ENCODE data around the gene TCF12.

TCF12 gene

GRCh38 chr15:57218826-57219576 is 300.6 kb downstream of the TCF12 start:
- DNase-seq (ENCODE audit: low spot score), result peak; percentile 23

- DNase-seq (ENCODE audit: low spot score), result no peak
Measured at GRCh38 chr15:57220205-57220604, 301.8 kb downstream of the TCF12 start.

GRCh38 chr15:57221134-57221533 is 302.7 kb downstream of the TCF12 start:
- no peak for DNase-seq (ENCODE audit: low spot score)

GRCh38 chr15:57223345-57223744 is 304.9 kb downstream of the TCF12 start:
- DNase-seq (ENCODE audit: low spot score), result no peak

DNA sequence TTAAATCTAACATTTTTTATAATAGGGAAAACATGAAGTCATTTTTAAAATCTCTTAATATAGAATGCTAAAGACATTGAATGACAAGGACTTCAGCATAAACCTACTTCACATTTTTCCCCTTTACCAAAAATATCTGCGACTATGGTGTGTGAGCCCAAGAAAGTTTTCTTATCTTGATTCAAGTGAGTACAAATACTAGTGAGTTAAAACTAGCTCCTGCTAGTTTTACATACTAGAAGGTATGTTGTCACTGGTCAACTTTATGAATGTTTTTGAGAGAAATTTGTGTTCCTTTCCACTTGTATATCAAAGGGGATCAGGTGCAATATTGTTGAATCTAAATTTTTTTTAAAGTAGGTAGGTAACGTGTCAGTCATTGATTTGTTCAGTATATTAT is 305.4 kb downstream of the TCF12 start:
- no peak for DNase-seq (ENCODE audit: low spot score)

DNA sequence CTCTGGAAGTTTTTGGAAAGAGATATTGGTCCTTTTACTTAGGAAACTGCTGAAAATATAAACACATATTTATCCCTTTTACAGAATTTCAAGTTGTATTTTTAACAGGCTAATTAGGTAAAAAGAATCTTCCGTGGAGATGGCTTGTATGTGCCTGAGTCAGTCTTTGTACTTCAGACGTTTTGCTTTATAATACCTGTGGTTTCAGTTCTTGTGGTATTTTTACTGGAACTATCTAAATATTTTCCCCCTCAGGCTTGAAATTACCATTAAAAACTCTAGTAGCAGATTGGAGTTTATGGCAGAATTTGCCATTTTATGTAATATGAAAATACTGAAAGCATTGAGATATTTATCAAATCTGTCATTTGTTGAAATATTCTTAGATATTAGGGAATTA is 306.2 kb downstream of the TCF12 start:
- DNase-seq (ENCODE audit: low spot score), result peak; percentile 2

DNA sequence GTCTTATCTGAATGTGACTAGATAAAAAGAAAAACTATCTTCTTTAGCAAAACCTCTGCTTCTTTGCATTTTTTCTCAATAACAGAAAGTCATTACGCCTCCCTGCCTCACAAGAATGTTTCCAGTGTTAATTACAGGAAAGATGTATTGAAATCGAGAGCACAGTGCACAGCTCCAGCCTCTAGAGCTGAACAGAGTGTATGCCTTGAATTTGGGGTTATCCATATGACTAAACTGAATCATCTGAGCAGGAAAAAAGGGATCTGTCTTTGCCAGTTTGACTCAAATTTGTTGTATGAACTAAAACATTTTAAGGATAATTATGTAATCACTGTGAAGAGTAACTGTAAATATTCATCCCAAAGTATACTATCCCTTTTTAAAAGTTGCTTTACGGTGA is 308.7 kb downstream of the TCF12 start:
- DNase-seq (ENCODE audit: low spot score), result no peak

DNA sequence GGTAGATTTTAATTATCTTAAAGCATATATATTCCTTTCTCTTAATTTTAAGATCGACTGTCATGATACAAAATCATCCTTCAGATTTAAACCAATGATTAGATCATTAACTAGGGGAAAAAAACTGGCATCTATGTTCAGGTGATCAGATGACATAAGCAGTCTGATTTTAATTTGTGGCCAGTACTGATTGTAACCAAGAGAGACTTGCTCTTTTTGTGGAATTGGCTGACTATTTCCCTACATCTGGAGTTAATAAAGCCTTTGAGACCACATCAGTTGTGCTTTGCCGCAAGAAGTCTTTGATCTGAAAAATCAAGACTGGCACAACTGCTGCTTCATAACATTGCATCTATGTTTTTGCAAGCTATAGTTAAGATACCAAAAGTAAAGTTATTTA is 309.5 kb downstream of the TCF12 start:
- DNase-seq (ENCODE audit: low spot score), result peak; percentile 29

GRCh38 chr15:57228395-57228794 is 310.0 kb downstream of the TCF12 start:
- no peak for DNase-seq (ENCODE audit: low spot score)

- no peak for DNase-seq (ENCODE audit: low spot score)
Measured at GRCh38 chr15:57229051-57229450, 310.6 kb downstream of the TCF12 start.

- no peak for DNase-seq (ENCODE audit: low spot score)
Measured at GRCh38 chr15:57231559-57231958, 313.1 kb downstream of the TCF12 start.

DNA sequence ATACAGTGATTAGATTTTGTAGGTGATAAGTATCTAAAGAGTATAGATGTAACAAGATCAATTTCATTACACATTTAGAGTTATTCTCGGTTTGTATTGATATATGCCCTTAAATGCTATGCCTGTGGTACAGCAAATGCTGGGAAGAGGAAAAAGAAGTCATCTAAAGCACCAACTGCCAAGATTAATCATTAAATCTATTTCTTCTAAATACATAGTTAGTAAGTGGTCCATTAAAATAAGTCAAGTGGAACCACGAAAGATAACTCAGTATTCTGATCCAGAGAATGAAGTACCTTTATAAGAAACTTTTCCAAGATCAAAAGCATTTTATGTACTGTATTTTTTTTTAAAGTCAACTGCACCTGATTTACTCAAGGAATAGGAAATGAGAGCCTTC is 315.7 kb downstream of the TCF12 start:
- no peak for DNase-seq (ENCODE audit: low spot score)

- DNase-seq (ENCODE audit: low spot score), result no peak
Measured at GRCh38 chr15:57235186-57235585, 316.7 kb downstream of the TCF12 start.

- no peak for DNase-seq (ENCODE audit: low spot score)
Measured at GRCh38 chr15:57235873-57236272, 317.4 kb downstream of the TCF12 start.

DNA sequence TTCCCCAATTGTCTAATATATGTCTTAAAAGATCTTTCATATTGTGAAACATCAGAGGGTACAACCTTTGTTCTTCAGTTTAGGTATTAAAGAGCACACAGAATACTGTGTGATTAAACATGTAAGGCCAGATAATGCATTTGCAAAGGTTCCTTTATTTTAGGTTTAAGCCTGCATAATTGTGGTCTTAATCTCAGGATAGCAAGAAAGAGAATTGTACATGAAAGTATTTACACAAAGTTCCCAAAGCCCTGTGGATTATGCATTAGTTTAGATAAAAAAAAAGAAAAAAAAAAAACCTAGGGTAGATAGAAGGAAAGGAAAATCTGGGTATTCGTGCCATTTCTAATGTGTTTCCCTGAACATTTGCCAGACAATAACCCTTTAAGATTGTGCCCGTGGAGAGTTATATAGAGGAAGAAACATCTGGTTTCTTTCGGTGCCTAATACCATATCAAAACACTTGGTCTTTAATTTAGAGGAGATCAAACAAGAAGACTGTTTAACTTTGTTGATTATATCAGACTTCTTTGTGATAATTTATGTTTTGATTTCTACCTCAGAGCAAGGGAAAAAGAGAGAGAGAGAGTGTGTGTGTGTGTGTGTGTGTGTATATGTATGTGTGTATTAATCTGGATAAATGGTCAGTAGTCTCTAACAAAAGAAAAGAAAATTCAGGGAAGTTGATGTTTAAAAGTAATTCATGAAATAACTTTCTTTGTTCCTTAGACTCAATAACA is 318.3 kb downstream of the TCF12 start:
- DNase-seq (ENCODE audit: low spot score), result no peak

- DNase-seq (ENCODE audit: low spot score), result no peak
Measured at GRCh38 chr15:57237301-57237642, 318.8 kb downstream of the TCF12 start.

- no peak for DNase-seq (ENCODE audit: low spot score)
Measured at GRCh38 chr15:57237676-57238075, 319.2 kb downstream of the TCF12 start.

DNA sequence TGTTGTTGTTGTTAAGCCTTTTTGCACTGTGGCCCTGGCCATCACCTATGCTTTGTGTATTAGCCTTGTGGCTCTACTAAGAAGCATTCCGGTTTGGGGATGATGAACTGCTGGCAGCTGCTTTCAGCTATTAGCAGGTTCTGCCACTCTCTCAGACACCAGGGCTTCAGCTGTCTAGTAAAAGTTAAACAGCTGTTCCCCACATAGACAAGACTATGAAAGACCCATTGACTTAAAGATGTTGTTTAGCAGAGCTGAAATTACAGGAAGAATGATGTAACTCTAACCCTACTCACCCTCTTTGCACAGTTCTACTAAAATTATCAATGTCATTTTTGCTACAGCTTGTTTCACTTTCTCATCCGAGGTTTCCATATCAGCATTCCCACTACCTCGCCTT is 326.7 kb downstream of the TCF12 start:
- no peak for DNase-seq (ENCODE audit: low spot score)

- DNase-seq (ENCODE audit: low spot score), result no peak
Measured at GRCh38 chr15:57245714-57246113, 327.3 kb downstream of the TCF12 start.

DNA sequence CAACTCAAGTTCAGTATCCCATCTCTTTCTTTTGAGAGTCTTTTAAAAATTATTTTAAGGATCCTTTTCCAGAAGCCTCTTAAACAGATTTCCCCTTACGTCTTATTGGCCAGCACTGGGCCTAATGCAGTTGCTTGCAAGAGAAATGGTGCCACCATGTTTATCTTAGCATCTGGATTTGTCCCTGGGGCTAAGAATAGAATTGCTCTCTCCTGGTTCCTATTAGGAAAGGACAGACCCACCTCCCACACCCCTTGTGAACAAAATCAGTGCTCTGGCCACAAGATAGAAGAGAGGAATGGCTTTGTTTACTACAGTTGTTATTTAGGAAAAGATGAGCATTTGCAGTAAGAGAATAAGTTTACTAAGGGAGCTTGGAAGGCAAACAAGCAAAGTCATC is 329.6 kb downstream of the TCF12 start:
- DNase-seq (ENCODE audit: low spot score), result no peak

DNA sequence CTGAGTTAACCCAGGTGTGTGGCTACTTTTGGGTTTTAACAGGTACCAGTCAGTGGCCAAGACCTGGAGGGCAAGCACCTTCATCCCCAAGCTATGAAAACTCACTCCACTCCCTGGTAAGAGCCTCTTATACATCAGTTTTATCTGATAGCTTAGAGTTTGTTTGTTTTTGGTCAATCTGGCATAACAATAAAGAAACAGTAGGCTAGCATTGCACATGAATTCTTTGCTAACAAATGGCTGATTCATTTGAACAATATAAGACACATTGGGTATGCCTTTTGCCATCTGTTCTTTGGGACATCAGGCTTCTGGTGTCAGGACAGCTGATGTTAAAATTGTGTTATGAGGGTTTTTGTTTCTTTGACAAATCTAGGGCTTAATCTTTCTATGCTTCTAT is 332.9 kb downstream of the TCF12 start:
- DNase-seq (ENCODE audit: low spot score), result no peak

DNA sequence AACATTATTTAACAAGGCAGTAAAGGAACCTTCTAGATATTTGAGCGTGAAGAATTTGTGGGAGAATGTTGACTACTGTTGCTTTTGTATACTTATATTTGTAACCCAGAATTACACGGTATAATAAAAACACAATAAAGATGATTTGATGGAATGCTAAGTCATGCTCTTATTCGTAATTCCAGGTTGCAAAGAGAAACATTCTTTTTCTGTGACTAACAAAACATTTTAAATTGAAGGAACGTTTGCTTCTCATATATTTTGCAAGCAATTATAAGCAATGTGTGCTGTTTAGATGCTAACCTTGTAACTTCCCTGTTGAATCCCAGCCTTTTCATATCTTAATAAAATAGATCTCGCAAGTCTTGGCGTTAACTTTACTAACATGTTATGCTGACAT is 333.5 kb downstream of the TCF12 start:
- no peak for DNase-seq (ENCODE audit: low spot score)

DNA sequence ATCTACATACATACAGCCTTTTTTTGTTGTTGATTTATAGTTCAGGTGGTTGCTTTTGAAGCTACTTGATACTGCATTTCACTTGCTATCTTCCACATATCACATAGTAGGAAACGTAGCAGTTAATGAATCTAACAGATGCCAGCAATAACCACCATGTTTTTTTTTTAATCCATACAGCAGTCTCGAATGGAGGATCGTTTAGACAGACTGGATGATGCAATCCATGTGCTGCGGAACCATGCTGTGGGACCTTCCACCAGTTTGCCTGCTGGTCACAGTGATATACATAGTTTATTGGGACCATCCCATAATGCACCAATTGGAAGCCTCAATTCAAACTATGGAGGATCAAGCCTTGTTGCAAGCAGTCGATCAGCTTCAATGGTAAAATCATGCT is 334.6 kb downstream of the TCF12 start:
- no peak for DNase-seq (ENCODE audit: low spot score)

GRCh38 chr15:57253500-57253899 is 335.1 kb downstream of the TCF12 start:
- no peak for DNase-seq (ENCODE audit: low spot score)
